ENCODE measurements around the gene PTPN2. TPM values are rescaled to one million over a fixed set of nuclear protein-coding genes. Genes with fewer than 3 reads are reported as not detected.

Gene PTPN2
- total and polyA plus RNA-seq, 2 of the 4 experiments (the other 2 are of a cell fraction), result 13.2 to 30.6 TPM

GRCh38 chr18:12767580-12768155 is 116.4 kb downstream of the PTPN2 start:
- H3K9ac ChIP-seq (ENCODE audit: low read depth, low read length), result no peak overlapping the region
- H3K9me1 ChIP-seq (ENCODE audit: insufficient read depth, low read length), result no peaks in the 10 kb centered on the region
- no peaks in the 10 kb centered on the region; the same call in 1 of the 2 replicates for H3K27me3 ChIP-seq (ENCODE audit: control insufficient read depth, insufficient read depth, low read length)
- no peak overlapping the region for H2AFZ ChIP-seq (replicated peaks; ENCODE audit: low read length, poor library complexity)
- H2BK15ac ChIP-seq (ENCODE audit: low read depth, low read length), result no peak overlapping the region
- H3K56ac ChIP-seq (ENCODE audit: extremely low read depth, insufficient read depth, low read length), result no peak overlapping the region
- H3K18ac ChIP-seq (ENCODE audit: low read depth, low read length), result no peak overlapping the region
- intact Hi-C loops (cut with micrococcal nuclease), result no loop called here
- no peak overlapping the region for H2BK120ac ChIP-seq (ENCODE audit: low read depth, low read length)
- H4K20me1 ChIP-seq (ENCODE audit: insufficient read depth, low read length), result no peaks in the 10 kb centered on the region
- H3K14ac ChIP-seq (replicated peaks; ENCODE audit: low read depth, low read length), result no peak overlapping the region
- no peak overlapping the region for H4K91ac ChIP-seq (ENCODE audit: insufficient read depth, low read depth, low read length)
- H3K27ac ChIP-seq (ENCODE audit: insufficient read depth, low read length), result no peak overlapping the region
- TF ChIP-seq USF2 (IDR thresholded peaks at IDR 0.05; ENCODE audit: low read depth, low read length) (no peak), RCOR1 (IDR thresholded peaks at IDR 0.05; ENCODE audit: insufficient replicate concordance, low read length) (no peak), RFX5 (IDR thresholded peaks at IDR 0.05; ENCODE audit: low read depth, low read length) (no peak)
- H2AK5ac ChIP-seq (ENCODE audit: low read depth, low read length), result no peak overlapping the region
- CTCF ChIA-PET, result no interaction called here
- dilution Hi-C loops (cut with HindIII; ENCODE audit: low sequenced_read_pairs, unreplicated experiment), result no loop called here
- ATAC-seq (ENCODE audit: low read depth), result no peak
- 90% methylated on average over 2 of the region's 9 CpGs; no CpG with 5 or more reads in 1 of the 2 experiments for WGBS, 2 experiments (ENCODE audit: extremely low coverage in 2 of 2, insufficient read length in 1 of 2)
- no TSS peak for BruUV-seq (replicated peaks)
- H2AK9ac ChIP-seq (replicated peaks; ENCODE audit: low read depth, low read length, poor library complexity), result no peak overlapping the region
- no peaks in the 10 kb centered on the region for H3K9me3 ChIP-seq (ENCODE audit: control insufficient read depth, insufficient read depth, low read length)
- H3K4me3 ChIP-seq (ENCODE audit: insufficient read depth, low read depth, low read length), result no peak overlapping the region
- in situ Hi-C loops (cut with MboI; ENCODE audit: low sequenced_read_pairs), result loop anchor here (25.0 kb wide), 1 partner anchor 870 kb away; no protein-coding TSS in a partner anchor
- H3K4me1 ChIP-seq (ENCODE audit: control insufficient read depth, insufficient read depth, low read length), result peaks cover 3% of the 10 kb centered on the region; the same call in 1 of the 2 replicates
- DNase-seq, result no peak
- H4K8ac ChIP-seq (ENCODE audit: low read depth in 2 of 2, low read length in 2 of 2), result no peak overlapping the region
- no peaks in the 10 kb centered on the region for H3K79me1 ChIP-seq (ENCODE audit: low read depth in 1 of 2, low read length in 2 of 2)
- H4K5ac ChIP-seq (ENCODE audit: low read depth, low read length), result no peak overlapping the region
- H3K23ac ChIP-seq (ENCODE audit: low read depth, low read length), result no peak overlapping the region
- POLR2A ChIA-PET (ENCODE audit: unreplicated experiment), result no interaction called here
- no peak overlapping the region for H2BK20ac ChIP-seq (ENCODE audit: low read depth, low read length)
- H3K36me3 ChIP-seq (ENCODE audit: control insufficient read depth, insufficient read depth, low read length), result no peaks in the 10 kb centered on the region
- no peak overlapping the region for H2BK5ac ChIP-seq (ENCODE audit: low read depth, low read length, poor library complexity, severe bottlenecking)
- H3K4me2 ChIP-seq (ENCODE audit: low read depth, low read length), result no peak overlapping the region
- H3K4ac ChIP-seq (ENCODE audit: low read depth, low read length), result no peak overlapping the region
